Measurements from ENCODE around the gene LINS1.
"Not testable (repeated sequence)": the region's sequence is repeated elsewhere in the genome, so short reads cannot be mapped to it uniquely, and the experiment has no call there.

The LINS1 gene

DNA sequence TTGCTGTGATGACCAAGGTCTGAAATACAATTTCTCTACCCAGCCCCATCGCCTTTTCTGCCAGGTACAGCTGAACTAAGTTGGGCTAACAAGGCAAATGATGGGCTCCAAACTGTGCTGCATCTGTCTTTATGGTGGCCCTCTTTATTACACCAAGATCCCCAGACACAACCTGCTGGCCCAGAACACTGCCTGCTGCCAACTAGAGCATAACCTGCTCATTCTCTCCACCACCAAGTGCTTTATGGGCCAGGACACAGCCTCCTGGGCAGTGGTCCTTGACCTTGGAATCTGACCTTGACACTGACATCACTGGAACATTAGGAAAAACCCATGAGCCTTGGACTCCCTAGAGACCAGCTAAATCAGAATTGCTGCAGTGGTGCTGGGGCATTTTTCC, 3.3 kb downstream of the LINS1 start:
- no peak for DNase-seq

DNA sequence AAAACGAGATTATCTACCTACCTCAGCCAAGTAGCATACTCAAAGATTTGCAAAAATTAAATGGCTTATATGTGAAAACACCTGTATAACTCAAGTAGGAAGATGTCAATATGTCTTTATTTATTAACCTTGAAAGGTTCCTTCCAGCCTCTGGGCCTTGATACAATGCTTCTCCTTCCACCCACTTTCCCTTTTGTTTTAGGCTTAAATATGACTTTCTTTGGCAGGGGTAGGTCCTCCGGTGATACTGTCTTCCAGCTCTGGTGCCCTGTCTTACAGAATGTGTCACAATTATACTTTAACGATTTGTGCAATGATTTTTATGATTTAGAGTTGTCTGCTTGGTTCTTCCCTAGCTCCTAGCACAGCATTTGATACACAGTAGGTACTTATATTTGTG, 4.1 kb downstream of the LINS1 start:
- DNase-seq: no peak

DNA sequence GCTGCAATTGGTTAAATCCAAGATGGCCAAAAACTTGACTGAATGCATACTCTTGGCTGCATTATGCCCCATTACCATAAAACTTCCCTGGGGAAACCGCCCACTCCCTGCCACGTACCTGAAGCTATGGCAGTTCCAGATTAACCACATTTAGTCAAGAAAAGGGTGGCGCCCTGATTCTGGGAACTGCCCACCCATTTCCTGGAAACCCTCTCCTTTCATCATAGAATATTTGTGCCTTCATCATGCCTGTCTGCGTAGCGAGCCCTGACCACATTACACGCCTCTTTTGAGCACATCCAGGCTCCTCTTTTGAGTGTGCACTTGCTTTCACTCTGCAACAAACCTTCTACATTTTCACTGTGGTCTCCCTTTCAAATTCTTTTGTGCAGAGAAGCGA, 5.2 kb downstream of the LINS1 start:
- DNase-seq: no peak

DNA sequence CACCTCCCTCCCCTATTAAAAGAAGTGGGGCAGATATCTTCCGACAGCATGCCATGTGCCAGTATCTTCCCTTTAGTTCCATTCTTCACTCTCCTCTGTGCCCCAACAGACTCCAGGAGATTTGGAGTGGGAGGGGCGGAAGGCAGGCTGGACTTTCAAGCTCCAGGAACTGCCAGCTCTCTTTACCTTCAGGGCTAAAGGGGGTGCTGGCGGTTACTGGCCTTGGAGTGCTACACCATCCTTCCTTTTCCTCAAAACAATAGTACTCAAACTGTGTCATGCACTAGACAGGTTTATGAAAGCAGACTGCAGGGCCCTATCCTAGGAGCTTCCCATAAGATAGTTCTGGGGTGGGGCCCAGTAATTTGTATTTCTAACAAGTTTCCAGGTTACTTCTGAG, 6.0 kb downstream of the LINS1 start:
- no peak for DNase-seq

DNA sequence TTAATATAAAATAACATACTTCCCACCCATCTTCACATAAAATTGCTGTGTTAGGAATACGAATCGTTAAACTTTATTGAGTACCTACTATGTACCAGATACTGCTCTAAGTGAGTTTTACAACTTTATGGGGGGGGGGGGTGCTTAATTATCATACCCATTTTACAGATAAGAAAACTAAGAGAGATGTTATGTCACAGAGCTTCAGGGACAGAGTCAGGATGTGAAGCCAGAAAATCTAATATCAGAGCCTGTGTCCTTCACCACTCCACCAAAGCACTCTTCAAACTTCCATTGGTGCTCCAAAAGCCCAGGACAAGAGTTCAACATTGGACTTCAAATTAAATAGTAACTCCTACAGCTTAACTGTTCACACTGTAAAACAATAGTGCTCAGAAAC, 8.6 kb downstream of the LINS1 start:
- DNase-seq: no peak

DNA sequence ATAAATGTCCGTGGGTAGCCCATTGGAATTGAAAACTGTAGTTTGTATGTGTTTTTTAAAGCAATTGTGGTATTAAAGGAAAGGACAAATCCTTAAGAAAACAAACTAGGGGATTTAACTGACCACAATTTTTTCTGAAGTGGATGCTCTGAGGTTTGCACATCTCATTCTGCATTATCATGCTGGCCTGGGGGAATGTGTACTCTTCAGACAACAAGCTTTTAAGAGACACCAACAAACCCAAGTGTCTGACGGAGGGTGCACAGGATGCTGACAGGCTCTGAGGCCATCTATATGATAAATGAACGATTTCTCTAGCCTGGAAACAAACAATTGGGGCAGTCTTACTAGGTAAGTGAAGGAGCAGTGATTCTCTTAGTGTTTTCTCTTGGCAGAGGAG, 9.1 kb downstream of the LINS1 start:
- DNase-seq: no peak

DNA sequence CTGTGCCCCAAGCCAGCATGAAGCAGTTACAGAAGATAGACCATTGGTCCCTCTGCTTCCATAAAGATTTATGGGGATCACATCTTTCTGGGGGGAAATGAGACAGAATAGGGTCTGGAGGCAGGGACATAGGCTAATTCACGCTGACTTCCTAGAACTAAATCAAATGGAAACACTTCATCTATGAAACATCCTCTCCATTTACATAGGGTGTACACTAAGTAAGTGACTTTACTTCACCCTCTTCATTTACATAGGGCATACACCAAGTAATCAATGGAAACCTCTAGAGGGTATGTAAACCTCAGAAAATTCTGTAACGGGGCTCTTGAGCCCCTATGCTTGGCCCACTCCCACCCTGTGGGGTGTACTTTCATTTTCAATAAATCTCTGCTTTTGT, 10.1 kb downstream of the LINS1 start:
- no peak for DNase-seq

DNA sequence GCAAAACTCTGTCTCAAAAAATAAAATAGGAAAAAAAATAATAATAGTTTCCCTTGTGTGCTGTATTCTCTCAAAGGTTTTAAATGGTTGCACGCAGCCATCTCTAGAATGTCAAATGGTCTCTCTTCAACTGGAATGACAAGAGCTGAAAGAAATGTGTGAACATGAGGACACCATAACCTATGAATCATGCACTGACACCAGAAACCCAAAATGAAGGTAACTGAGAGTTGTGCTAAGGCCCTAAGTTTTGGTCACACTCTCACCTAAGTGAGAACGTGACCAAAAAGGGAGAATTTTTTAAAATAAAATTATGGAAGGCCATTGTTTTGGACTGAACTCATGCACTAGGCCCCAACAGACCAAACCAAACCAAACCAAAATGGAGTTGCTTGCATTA, 10.8 kb downstream of the LINS1 start:
- not testable (repeated sequence) for DNase-seq

DNA sequence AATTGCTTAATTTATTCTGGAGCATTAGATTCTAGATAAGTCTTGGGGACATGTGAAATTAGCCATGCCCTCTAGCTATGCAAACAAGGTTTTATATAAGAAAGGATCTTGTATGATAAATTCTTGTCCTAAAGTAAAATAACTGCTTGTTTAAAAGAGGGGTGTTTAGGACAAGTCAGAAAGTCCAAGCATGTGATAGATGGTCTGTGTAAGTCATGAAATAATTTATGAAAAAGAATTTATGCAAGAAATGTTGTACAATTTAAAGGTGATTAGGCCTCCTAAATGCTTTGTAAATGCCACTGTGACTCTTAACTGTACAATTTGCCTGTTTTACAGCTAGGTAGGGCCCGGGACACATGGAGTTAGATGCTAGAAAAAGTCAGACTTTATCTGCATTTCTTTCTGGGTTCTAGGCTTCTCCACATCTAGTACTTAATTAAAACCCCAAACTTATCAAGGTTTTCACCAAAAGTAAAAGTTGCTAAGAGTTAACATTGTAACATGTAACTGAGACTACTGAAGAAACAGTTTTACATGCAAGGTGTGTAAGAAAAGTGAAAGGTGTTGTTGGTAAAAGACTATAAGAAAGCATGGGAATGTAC, 13.2 kb downstream of the LINS1 start:
- no peak for DNase-seq

DNA sequence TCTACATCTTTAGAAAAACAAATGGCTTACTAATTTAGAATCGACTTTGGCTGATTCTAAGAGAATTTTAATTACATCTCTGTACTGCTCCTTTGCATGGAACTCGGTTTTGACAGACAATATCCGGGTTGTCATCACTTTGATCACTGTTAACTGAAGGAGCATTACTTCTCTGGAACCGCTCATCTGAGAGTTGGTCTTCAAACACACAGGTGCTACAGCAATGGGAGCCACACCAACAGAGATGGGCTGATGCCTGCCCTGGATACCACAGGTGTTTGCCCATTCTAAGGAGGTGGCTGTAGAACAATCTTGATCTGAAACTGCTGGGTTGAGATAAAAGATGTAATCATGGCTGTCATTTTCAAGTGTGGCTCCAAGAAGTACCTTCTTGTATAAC, 21.6 kb downstream of the LINS1 start:
- no peak for DNase-seq

DNA sequence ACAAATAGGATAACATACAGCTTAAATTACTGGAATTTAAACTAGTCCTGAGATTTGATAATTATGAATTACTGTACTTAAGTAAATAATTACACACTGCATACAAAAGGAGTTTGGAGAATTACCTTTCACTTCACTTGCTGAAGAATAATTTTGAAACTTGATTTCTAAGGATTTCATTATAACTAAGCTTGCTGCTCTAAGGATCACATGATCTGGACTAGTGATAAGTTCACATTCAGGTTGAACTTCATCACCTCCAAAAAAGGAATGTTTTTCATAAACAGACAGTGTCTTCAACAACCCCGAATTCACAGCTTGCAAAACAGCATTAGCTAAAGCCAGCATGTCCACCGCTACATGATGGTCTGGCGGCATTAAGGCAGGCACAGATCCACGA, 28.5 kb downstream of the LINS1 start:
- DNase-seq: no peak

DNA sequence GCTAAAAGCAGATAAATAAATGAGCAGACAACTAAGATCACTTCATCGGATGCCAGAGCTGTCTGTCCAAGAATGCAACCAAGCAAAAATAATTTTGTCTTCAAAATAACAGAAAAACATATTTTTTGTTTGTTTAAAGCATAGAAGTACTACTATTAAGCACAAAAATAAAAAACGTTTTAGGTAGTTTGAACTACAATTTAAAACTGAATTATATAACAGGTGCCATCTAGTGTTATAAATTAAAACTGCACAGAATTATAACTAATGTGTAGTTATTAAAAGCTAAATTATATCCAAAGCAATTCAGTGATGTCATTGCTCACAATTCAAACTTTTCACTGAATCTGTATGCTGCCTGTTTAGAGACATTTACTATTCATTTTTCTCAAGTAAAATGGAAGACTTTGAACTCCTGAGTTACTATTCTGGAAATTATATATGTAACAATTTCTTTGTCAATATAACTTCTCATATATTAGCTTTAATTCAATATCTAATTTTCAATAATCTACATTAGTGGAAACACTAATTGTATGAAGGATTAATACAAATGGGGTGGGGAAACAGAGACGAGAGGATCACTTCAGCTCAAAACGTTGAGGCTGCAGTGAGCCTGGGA, 29.5 kb downstream of the LINS1 start:
- DNase-seq: no peak

DNA sequence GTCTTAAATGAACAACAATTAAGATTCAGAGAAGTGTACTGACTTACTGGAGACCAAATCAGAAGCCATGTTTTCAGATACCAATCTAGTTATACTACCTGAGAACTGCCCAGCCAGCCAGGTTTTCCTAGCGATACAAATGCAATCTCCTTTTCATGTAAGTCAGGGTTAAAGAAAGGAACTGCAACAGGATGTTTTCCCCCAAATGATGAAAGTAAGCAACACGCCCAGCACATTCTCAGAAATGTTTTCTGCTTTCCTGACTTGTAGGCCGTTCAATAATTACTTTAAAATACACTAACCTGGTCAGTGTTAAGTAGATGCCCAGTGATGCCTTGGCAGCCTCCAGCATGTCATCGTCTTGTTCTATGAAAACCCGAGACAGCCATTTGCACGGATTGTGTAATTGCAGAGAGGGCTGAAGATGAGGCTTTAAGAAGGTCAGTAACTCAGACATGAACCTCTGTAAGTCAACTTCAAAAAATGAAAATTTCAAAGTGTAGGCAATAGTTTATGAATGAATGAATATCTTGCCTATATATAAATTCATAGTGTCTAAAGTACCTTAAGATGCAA, 30.3 kb downstream of the LINS1 start:
- DNase-seq: no peak

DNA sequence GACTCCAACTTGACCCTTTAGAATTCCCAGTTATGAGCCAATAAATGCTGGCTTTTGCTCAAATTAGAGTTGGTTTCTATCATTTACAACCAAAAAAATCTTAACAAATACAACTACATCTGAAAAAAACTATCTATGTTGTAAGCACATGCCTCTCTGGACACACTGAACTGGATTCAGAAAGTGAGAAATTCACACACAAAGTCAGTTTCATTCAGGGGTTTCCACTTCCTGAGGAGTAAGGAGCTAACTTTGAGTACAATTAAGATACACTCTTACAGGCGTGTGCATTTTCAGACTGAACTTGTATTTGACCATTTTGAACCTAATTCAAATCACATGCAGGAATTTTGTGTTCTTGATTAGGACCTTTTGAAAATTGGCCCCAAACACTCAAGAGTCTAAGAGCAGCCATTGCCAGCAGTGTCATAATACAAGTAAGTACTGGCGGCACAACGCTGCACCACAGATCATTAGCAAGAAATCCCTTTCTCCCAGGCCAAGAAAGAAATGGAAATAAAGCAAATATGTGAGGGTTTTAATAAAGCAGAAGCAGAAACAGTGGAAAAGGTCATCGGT, 31.2 kb downstream of the LINS1 start:
- no peak for DNase-seq

DNA sequence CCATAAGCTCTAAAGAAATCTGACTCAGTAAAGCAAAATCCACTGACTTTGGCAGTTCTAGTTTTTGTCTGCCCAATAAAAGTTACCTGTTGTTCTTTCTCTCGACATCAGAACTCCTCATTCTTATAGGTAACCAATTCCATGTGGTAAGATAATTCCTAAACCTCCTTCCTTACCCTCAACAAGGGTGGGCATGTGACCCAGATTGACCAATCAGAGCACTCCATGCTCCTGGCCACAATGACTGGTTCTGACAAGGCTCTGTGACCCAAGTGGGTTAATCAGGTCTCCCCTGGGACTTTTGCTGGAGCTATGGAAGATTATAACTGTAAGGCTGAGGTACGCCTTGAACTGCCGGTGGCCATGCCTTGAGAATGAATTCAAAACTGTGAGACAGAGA, 31.7 kb downstream of the LINS1 start:
- DNase-seq: no peak

DNA sequence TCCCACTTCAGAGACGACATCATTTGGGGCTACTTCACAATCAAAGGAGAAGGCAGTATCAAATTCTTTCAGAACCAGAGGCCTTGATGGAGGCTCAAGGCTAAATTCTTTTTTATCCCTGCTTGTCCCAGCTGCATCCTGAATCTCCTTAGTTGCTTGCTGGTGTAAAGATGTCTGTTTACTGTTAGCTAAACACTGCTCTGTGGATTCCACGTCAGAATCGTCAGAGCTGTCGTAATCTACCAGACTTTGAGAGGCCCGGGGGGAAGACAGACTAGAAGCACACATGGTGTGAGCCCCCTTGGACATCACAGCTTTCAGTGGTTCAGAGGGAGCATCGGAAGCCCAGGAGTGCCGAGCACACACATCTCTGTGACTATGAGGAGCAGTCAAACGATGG, 32.6 kb downstream of the LINS1 start:
- no peak for DNase-seq

DNA sequence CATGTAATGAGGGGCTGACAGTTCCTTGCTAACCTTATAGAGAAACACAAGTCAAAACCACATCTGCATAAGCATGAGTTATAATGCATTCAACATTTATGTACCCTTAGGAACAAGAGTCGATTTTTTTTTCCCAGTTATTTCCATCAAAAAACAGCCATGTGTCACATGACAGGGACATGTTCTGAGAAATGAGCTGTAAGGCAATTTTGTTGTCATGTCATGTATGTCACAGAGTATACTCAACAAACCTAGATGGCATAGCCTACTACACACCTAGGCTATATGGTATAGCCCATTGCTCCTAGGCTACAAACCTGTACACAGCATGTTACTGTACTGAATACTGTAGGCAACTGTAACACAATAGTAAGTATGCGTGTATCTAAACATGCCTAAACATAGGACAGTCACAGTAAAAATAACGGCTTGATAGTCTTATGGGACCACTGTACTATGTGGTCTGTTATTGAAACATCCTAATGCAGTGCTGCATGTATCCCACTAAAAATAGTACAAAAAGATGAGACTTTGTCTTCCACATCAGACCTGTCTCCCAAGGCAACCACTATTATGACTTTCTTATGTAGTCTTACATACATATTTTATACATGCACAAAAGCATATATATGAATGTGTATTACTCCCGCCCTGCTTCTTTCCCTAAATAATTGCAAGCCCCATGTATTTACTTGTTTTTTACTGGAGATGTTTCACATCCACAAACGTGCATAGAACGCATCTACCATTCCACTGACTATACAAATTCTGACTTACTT, 34.9 kb downstream of the LINS1 start:
- no peak for DNase-seq

DNA sequence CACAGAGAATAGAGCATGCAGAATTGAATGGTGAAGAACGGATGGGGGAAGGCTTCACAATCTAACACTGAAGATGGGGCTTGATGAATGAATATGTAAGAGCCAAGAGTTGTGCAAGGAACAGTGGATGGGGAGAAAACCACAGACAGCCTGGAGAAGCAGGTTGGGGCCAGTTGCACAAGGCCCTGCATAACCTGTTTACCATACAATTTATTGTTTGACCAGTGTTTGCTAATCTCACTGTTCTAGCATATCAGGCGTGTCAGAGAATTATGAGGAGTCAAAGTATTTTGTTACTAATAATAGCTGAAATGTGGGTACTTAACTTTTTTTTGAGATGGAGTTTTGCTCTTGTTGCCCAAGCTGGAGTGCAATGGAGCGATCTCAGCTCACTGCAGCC, 36.4 kb downstream of the LINS1 start:
- no peak for DNase-seq

DNA sequence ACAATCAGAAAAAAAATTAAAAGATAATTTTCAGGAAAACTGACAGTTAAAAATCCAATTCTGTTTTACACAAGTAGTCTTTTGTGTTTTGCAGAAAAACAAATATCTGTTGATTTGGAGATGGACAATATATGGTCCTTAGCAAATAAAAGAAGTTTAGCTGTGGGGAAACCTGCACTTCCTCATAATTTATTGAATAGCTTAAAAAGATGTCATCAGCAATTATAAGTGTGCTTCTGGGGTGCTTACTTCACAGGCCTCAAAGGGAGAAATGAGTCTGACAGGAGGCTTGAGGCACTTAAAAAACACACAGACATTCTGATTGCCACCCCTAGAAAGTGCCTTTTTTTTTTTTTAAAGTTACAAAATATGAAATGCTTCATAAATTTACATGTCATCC, 41.7 kb downstream of the LINS1 start:
- no peak for DNase-seq

DNA sequence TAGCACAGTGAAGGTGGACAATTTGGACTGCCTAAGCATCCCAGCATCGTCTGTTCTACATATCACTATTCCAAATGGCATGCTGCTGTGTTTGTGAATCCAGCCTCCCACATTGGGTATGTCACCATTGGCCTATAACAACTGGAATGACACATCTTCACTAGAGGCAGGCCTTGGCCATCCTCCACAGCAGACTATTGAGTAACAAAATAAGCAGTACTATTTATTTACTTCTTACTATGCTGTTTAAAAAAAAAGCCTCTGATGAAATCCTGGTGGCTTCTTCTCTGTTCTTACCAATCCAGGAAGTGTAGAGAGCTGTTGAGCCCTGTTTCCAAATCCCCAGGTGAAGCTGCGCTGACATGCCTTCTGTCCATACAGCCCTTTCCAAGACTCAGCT, 42.7 kb downstream of the LINS1 start:
- no peak for DNase-seq

DNA sequence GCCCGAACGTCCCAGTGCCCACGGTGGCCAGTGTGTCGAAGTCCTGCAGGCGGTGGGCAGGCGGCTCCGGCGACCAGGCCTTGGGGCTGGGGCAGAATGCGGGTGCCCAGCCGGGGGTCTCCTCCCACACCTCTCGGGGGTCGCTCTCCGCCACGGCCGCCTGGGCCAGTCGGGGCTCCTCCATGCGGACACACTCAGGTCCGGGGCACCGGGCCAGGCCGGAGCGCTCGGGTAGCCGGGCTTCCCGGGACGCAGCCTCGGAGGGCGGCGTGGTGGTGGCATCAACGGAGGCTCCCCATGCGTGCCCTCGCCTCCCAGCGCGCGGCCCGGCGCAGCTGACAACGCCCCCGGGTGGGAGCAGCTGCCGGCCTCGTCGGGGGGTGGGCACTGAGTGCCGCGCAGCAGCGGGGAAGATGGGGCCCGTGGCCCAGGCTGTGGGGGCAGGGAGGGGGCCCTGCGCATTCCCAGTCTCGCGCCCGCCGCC, 43.2 kb downstream of the LINS1 start:
- DNase-seq: no peak

DNA sequence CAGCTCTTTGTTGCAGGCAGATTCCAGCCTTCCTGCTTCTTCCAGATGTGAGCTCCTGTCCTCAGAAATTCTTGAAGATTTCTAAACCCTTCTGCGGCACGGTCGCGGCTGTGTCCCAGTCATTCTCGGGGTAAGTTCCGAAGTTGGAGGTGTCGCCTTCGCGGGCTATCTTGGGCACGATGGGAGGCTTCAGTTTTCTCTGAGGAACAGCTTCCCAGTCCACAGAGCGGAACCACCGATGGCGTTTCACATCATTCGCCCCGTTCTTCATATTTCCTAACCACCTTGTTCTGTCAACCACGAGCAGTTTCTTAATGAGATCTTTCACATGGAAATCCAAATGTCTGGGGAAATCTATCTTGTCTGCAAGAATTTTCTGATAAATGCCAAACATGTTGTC, 48.5 kb downstream of the LINS1 start:
- DNase-seq: no peak

DNA sequence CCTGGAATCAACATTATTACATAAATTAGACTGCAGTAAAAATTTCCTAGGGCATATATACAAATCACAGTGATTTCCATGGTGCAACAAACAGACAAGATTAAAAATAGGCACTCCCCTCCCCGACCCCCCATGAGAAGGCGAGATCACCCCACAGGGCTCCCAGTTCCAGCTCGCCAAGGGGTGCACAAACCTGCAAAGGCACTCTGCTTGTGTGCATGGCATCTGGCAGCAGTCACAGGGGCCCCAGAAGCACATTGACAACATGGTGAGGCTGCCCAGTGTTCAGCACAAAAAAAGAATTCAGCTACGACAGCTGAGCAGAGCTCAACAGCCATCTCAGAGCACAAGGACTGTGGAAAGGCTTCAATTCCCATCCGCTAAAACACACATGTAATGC, 54.0 kb downstream of the LINS1 start:
- no peak for DNase-seq

DNA sequence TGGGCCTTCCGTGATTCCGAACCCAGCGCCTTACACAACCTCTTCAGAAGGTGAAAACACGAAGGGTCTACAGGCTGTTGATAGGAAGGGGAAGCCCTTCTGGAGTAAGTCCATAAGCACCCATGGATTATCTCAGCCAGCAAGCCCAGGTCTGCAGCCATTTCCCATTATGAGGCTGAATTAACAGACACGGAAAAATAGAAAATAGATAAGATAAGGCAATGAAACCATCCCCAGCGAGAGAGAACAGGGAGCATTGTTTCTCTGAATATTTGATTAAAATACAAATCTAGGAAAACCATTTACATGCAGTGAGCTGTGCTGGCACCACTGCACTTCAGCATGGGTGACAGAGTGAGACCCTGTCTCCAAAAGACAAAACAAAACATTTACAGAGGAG, 57.0 kb downstream of the LINS1 start:
- DNase-seq: no peak
